ENCODE measurements around the gene TRIM33. TPM values are rescaled to one million over a fixed set of nuclear protein-coding genes. Genes with fewer than 3 reads are reported as not detected.

Gene TRIM33
- total and polyA plus RNA-seq, 2 of the 8 experiments (the other 6 are each of a cell fraction or from before 2014, with no cell fraction given) = 17.1 to 52.3 TPM

DNA sequence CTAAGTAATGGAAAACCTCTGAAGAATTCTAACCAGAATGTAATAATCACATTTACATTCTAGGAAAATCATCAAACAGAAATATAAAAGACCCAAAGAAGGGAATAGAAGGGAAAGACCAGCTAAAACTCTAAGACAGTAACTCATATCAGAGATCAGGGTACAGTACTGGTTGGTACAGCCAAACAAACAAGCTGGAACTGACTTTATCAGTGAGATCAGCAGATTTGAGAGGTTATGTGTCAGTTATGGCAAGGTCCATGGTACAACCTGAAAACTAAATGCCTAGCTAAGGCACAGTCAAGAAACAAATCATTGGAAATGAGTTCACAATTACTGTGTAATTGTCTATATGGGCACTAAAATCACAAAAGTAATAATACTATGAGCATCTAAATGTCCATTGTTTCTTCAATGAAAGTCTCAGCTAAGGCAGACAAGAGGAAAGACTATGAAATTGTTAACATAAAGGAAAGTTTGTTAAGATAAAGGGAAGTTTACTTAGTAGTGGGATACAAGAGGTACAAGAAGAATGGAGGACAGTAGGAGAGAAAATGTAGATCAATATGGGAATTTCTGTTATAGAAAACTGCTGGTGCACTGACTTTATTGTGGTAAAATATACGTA is 75.8 kb downstream of the TRIM33 start:
- Histone ChIP-seq H4K20me1 (replicated peaks in 1 of 2; ENCODE audit: control insufficient read depth in 1 of 2, insufficient read depth in 2 of 2, low read length in 2 of 2) (peaks cover 0 to 8% of the 10 kb centered on the region in 2 experiments), H3K23me2 (ENCODE audit: low read depth, low read length) (no peaks in the 10 kb centered on the region), H3K23ac (ENCODE audit: insufficient read length) (no peak overlapping the region), H3K4ac (replicated peaks; ENCODE audit: insufficient read length, low read depth, low read length) (no peak overlapping the region), H3K9ac (replicated peaks in 1 of 4; ENCODE audit: extremely low read depth in 1 of 4, low read depth in 3 of 4, low read length in 3 of 4) (no peak overlapping the region), H3K27ac (ENCODE audit: low read depth, low read length) (no peak overlapping the region), H4K91ac (replicated peaks; ENCODE audit: insufficient read length, low read length) (no peak overlapping the region), H3K27me3 (replicated peaks in 1 of 4; ENCODE audit: control insufficient read depth in 3 of 4, extremely low read depth in 1 of 4, insufficient read depth in 3 of 4, low read length in 3 of 4) (no peaks in the 10 kb centered on the region), H4K5ac (ENCODE audit: insufficient read length, low read depth, low read length) (no peak overlapping the region), H4K8ac (ENCODE audit: extremely low read depth, insufficient read depth, low read length) (no peak overlapping the region), H3K18ac (ENCODE audit: extremely low read depth, low read length) (no peak overlapping the region), H2BK5ac (ENCODE audit: low read depth, low read length) (no peak overlapping the region), H3K4me3 (ENCODE audit: extremely low read depth in 1 of 4, insufficient read depth in 2 of 4, low read depth in 3 of 4, low read length in 4 of 4) (no peak overlapping the region), H2AK5ac (ENCODE audit: low read depth, low read length) (no peak overlapping the region), H2BK15ac (ENCODE audit: low read length) (no peak overlapping the region), H3K4me2 (ENCODE audit: insufficient read depth in 1 of 2, low read depth in 2 of 2, low read length in 2 of 2) (no peak overlapping the region), H3K9me3 (ENCODE audit: insufficient read depth in 2 of 2, low read depth in 1 of 2, low read length in 1 of 2) (no peaks in the 10 kb centered on the region), H2BK20ac (ENCODE audit: low read length) (no peak overlapping the region), H3K56ac (replicated peaks; ENCODE audit: insufficient read length, low read depth, low read length) (no peak overlapping the region), H3K4me1 (replicated peaks in 1 of 4; ENCODE audit: control insufficient read depth in 3 of 4, insufficient read depth in 4 of 4, low read length in 3 of 4) (no peaks in the 10 kb centered on the region), H2AFZ (ENCODE audit: low read length) (no peak overlapping the region), H2BK120ac (replicated peaks; ENCODE audit: low read depth, low read length) (no peak overlapping the region), H3K14ac (ENCODE audit: insufficient read length) (no peak overlapping the region), H3K36me3 (ENCODE audit: control insufficient read depth in 2 of 4, insufficient read depth in 4 of 4, low read length in 3 of 4) (peaks cover 0 to 17% (median 3%) of the 10 kb centered on the region in 4 experiments; a peak in 3 of 8 replicates), H3K79me1 (ENCODE audit: low read depth, low read length) (no peaks in the 10 kb centered on the region), H3K79me2 (ENCODE audit: control insufficient read depth in 1 of 2, insufficient read depth in 2 of 2, low read length in 2 of 2) (peaks cover 0 to 26% of the 10 kb centered on the region in 2 experiments; a peak in 2 of 4 replicates), H2BK12ac (ENCODE audit: low read depth, low read length) (no peak overlapping the region)
- POLR2A ChIA-PET (ENCODE audit: partially characterized antibody) = no interaction called here
- FAIRE-seq (no peak), DNase-seq (ENCODE audit: low read depth in 1 of 2, low spot score in 2 of 2) (no peak)
- CTCF ChIA-PET (ENCODE audit: partially characterized antibody) = no interaction called here
- WGBS, 2 experiments (ENCODE audit: extremely low coverage in 1 of 2, insufficient coverage in 1 of 2, insufficient read length in 1 of 2, insufficient replicate concordance in 2 of 2, low coverage in 1 of 2, low lambda C conversion rate in 2 of 2, missing lambda C conversion rate in 1 of 2) = 95% methylated on average over 1 of the region's 1 CpG; no CpG with 5 or more reads in 1 of the 2 experiments
- TF ChIP-seq CBX5 (IDR thresholded peaks at IDR 0.05; ENCODE audit: low read depth, low read length) (no peak), RFX5 (IDR thresholded peaks at IDR 0.05; ENCODE audit: borderline replicate concordance, low read depth, low read length) (no peak), SP4 (IDR thresholded peaks at IDR 0.05; ENCODE audit: low read length) (no peak), RNF2 (IDR thresholded peaks at IDR 0.05; ENCODE audit: borderline replicate concordance, low read depth, low read length, missing control alignments, poor library complexity, severe bottlenecking) (no peak), MAFK (IDR thresholded peaks at IDR 0.05; ENCODE audit: low read depth, low read length) (no peak), CTBP2 (IDR thresholded peaks at IDR 0.05; ENCODE audit: borderline replicate concordance, insufficient read depth, insufficient read length, low read length) (no peak), BCL11A (IDR thresholded peaks at IDR 0.05; ENCODE audit: low read depth in 2 of 2, low read length in 2 of 2) (no peak), RXRA (IDR thresholded peaks at IDR 0.05; ENCODE audit: insufficient read depth, low read depth, low read length) (no peak), KDM1A (IDR thresholded peaks at IDR 0.05; ENCODE audit: borderline replicate concordance, low read length) (no peak), EP300 (IDR thresholded peaks at IDR 0.05; ENCODE audit: borderline replicate concordance in 1 of 2, low read depth in 2 of 2, low read length in 2 of 2) (no peak), SP1 (IDR thresholded peaks at IDR 0.05; ENCODE audit: low read depth, low read length) (no peak)
- TF ChIP-seq, protein P1, sequence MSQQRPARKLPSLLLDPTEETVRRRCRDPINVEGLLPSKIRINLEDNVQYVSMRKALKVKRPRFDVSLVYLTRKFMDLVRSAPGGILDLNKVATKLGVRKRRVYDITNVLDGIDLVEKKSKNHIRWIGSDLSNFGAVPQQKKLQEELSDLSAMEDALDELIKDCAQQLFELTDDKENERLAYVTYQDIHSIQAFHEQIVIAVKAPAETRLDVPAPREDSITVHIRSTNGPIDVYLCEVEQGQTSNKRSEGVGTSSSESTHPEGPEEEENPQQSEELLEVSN (IDR thresholded peaks at IDR 0.05) = no peak
